NCI-H1092 (cell line): Measurements from ENCODE around the gene FGF14.

Experiments used
- DNase-seq: peaks from one replicate; lab custom pipeline; 2025; lab: John Stamatoyannopoulos, UW

FGF14 gene

GRCh38 chr13:101930331-101930730 is 471.5 kb downstream of the FGF14 start:
- no peak for DNase-seq

- peak; percentile 17 for DNase-seq
Measured at GRCh38 chr13:101925731-101926130, 476.1 kb downstream of the FGF14 start.

GRCh38 chr13:101919541-101920181 is 482.2 kb downstream of the FGF14 start:
- peak; percentile 63 for DNase-seq

- DNase-seq = peak; percentile 93
Measured at GRCh38 chr13:101917833-101918661, 483.8 kb downstream of the FGF14 start.

GRCh38 chr13:101917475-101917810 is 484.4 kb downstream of the FGF14 start:
- DNase-seq = peak; percentile 93

- DNase-seq = peak; percentile 10
Measured at GRCh38 chr13:101916775-101917474, 484.9 kb downstream of the FGF14 start.

- DNase-seq = peak; percentile 59
Measured at GRCh38 chr13:101916108-101916774, 485.6 kb downstream of the FGF14 start.

GRCh38 chr13:101915755-101916107 is 486.1 kb downstream of the FGF14 start:
- DNase-seq = peak; percentile 44

GRCh38 chr13:101915331-101915730 is 486.5 kb downstream of the FGF14 start:
- peak; percentile 95 for DNase-seq

- DNase-seq = no peak
Measured at GRCh38 chr13:101911752-101912151, 490.1 kb downstream of the FGF14 start.

- no peak for DNase-seq
Measured at GRCh38 chr13:101903890-101904289, 498.0 kb downstream of the FGF14 start.

- DNase-seq = no peak
Measured at GRCh38 chr13:101898676-101899075, 503.2 kb downstream of the FGF14 start.

GRCh38 chr13:101896541-101896940 is 505.3 kb downstream of the FGF14 start:
- no peak for DNase-seq

- no peak for DNase-seq
Measured at GRCh38 chr13:101893021-101893420, 508.8 kb downstream of the FGF14 start.

GRCh38 chr13:101892296-101892695 is 509.6 kb downstream of the FGF14 start:
- DNase-seq = no peak

GRCh38 chr13:101881593-101881992 is 520.3 kb downstream of the FGF14 start:
- no peak for DNase-seq

GRCh38 chr13:101880581-101880980 is 521.3 kb downstream of the FGF14 start:
- no peak for DNase-seq

- no peak for DNase-seq
Measured at GRCh38 chr13:101876951-101877350, 524.9 kb downstream of the FGF14 start.

GRCh38 chr13:101875717-101876393 is 526.0 kb downstream of the FGF14 start:
- peak; percentile 98 for DNase-seq

- DNase-seq = peak; percentile 17
Measured at GRCh38 chr13:101875091-101875490, 526.8 kb downstream of the FGF14 start.

GRCh38 chr13:101869553-101869952 is 532.3 kb downstream of the FGF14 start:
- no peak for DNase-seq
